Measurements from ENCODE around the gene NOXO1. TPM values are rescaled to one million over a fixed set of nuclear protein-coding genes. Genes with fewer than 3 reads are reported as not detected.

Gene NOXO1
- total RNA-seq, 3 donors from 2014 or later: 0.88 to 0.98 TPM; not detected in 1

DNA sequence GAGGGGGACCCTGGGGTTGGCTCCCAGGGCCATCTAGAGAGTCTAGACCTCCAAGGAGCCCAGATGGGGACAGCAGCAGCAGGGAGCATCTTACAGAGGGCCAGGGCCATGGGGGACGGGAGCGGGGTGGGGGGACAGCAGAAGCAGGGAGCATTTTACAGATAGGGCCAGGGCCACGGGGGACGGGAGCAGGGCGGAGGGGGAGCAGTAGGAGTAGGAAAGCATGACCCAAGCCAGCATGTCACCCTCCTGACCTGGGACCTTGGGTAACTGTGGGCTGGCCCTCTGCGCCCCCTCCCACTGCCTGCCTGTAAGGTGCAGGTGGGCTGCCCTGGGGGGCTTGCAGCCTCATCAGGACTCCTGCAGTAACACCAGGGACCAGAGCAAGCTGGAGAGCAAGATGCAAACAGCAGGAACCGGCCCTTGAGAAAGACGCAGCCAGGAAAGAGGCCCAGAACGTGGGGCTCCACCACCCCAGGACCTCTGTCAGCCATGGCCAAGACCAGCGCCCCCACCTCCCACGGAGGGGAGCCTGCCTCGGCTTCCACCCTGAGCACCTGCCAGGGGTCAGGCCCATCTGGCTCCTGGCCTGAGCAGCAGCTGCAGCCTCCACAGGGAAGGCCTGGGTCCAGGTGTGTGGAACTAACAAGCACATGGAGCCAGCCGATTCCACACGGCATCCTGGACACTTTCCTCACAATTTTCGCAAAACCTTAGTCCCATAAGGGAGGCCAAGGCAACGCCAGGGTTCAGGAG lies 26.0 kb upstream of the NOXO1 start:
- Histone ChIP-seq H3K27ac (peak overlapping the region; percentile 59 to 92), H3K27me3 (no peaks in the 10 kb centered on the region), H3K4me3 (peak overlapping the region in 1 of 3 donors; percentile 87), H3K4me1 (peaks cover 13 to 30% of the 10 kb centered on the region in 2 donors), H3K9me3 (no peaks in the 10 kb centered on the region), H3K36me3 (peaks cover 4% of the 10 kb centered on the region)
- no peak for DNase-seq (ENCODE audit: low spot score in 2 of 2)
- TF ChIP-seq POLR2A (IDR thresholded peaks at IDR 0.05): no peak
- TF ChIP-seq POLR2AphosphoS5 (IDR thresholded peaks at IDR 0.05): no peak
- TF ChIP-seq CTCF (IDR thresholded peaks at IDR 0.05): no peak
- intact Hi-C loops (cut with DNase I; ENCODE audit: low total_unique reads): loop anchor here (5.0 kb wide), 1 partner anchor 1800 kb away; no protein-coding TSS in a partner anchor

DNA sequence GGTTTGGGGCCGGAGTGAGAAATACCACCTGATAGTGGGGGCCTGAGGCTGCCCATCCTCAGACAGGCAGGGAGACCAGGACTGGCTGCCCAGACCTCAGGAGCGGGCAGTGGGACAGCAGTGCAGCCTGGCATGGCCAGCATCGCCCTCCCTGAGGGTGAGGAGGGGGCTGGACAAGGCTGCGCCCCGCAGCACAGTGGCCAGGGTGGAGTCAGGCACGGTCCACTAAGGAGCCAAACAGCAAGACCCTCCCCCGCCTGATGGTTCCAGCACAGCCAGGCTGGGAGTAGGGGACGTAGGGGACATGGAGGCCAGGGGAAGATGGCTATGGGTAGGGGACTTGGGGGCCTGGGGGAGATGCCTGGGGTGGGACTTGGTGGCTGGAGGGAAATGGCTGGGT lies 25.0 kb upstream of the NOXO1 start:
- H3K27me3 ChIP-seq: no peaks in the 10 kb centered on the region
- intact Hi-C loops (cut with DNase I; ENCODE audit: low total_unique reads): loop anchor here (5.0 kb wide), 1 partner anchor 1799 kb away; no protein-coding TSS in a partner anchor
- no peak overlapping the region for H3K27ac ChIP-seq
- TF ChIP-seq CTCF (IDR thresholded peaks at IDR 0.05): no peak
- no peak for TF ChIP-seq POLR2AphosphoS5 (IDR thresholded peaks at IDR 0.05)
- no peak for TF ChIP-seq POLR2A (IDR thresholded peaks at IDR 0.05)
- peaks cover 12% of the 10 kb centered on the region for H3K36me3 ChIP-seq
- H3K4me3 ChIP-seq: no peak overlapping the region
- H3K9me3 ChIP-seq: no peaks in the 10 kb centered on the region
- no peak for DNase-seq (ENCODE audit: low spot score in 2 of 2)
- peaks cover 13 to 30% of the 10 kb centered on the region in 2 donors for H3K4me1 ChIP-seq

DNA sequence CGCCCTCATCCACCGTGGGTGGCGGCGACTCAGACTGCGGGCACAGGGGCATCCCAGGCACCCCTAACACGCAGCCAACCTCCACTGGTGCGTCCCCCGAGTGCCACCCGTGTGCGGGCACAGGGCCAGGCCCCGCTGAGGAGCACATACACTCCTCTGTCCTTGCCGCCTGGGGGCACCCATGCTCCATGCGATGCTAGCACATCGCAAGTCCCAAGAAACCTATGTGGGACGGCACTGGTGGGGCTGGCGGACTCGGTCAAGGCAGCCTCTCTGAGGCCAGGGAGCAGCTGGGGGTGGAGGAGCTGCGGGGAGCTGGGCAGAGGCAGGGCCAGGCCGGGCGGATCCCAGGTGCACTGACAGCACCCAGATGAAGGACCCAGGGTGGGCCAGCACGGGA lies 24.4 kb upstream of the NOXO1 start:
- no peak overlapping the region for H3K27ac ChIP-seq

GRCh38 chr16:2004795-2005517 lies 23.7 kb upstream of the NOXO1 start:
- no peak for TF ChIP-seq CTCF (IDR thresholded peaks at IDR 0.05)
- H3K4me3 ChIP-seq: no peak overlapping the region
- peaks cover 12% of the 10 kb centered on the region for H3K36me3 ChIP-seq
- DNase-seq (ENCODE audit: low spot score in 2 of 2): no peak
- H3K27ac ChIP-seq: no peak overlapping the region
- no peaks in the 10 kb centered on the region for H3K27me3 ChIP-seq
- peaks cover 13 to 30% of the 10 kb centered on the region in 2 donors for H3K4me1 ChIP-seq
- H3K9me3 ChIP-seq: no peaks in the 10 kb centered on the region
- intact Hi-C loops (cut with DNase I; ENCODE audit: low total_unique reads): loop anchor here (5.0 kb wide), 1 partner anchor 1798 kb away; no protein-coding TSS in a partner anchor

More for the DNA sequence above, 24.4 kb upstream of the NOXO1 start:
- no peak for TF ChIP-seq CTCF (IDR thresholded peaks at IDR 0.05)
- TF ChIP-seq POLR2AphosphoS5 (IDR thresholded peaks at IDR 0.05): no peak
- no peak for TF ChIP-seq POLR2A (IDR thresholded peaks at IDR 0.05)
- no peak for DNase-seq (ENCODE audit: low spot score in 2 of 2)
- no peak overlapping the region for H3K4me3 ChIP-seq
- H3K36me3 ChIP-seq: peaks cover 12% of the 10 kb centered on the region
- intact Hi-C loops (cut with DNase I; ENCODE audit: low total_unique reads): loop anchor here (5.0 kb wide), 1 partner anchor 1798 kb away; no protein-coding TSS in a partner anchor
- no peaks in the 10 kb centered on the region for H3K9me3 ChIP-seq
- H3K4me1 ChIP-seq: peaks cover 13 to 30% of the 10 kb centered on the region in 2 donors
- no peaks in the 10 kb centered on the region for H3K27me3 ChIP-seq

Measured in breast epithelium (tissue), 4 donors.